G401 (cell line): ENCODE data around the gene SLC30A2. TPM values are rescaled to one million over a fixed set of nuclear protein-coding genes. Genes with fewer than 3 reads are reported as not detected.
"Not testable (repeated sequence)": the region's sequence is repeated elsewhere in the genome, so short reads cannot be mapped to it uniquely, and the experiment has no call there.

Experiments
- DNase-seq: peaks from one replicate; pipeline ENCODE4 v3.0.0-alpha.2; 2015; ENCODE audit warnings: low spot score
- in situ Hi-C: cut with HindIII; loops from 2 replicates; pipeline ENCODE4 v1.10.0; 2016; ENCODE audit warnings: low sequenced_read_pairs, mixed read lengths
- total RNA-seq: library from RNA; depleted of rRNA; stranded (reverse); fragments of >200 nt; shearing (Covaris generic); gene quantifications from 2 replicates; pipeline ENCODE4 v1.2.3, GENCODE V29; 2014; rRNA removed

The SLC30A2 gene
- total RNA-seq = 0.88 TPM in 1 of 2 replicates, not detected in the other

- DNase-seq = no peak
- in situ Hi-C loops = no loop called here
Observed at GRCh38 chr1:26045722-26046245, at the start of gene SLC30A2. SLC30A2 (minus strand) TSS chr1:26046118; CDS start chr1:26045896, 222 bp downstream.

- no peak for DNase-seq
- in situ Hi-C loops = no loop called here
Observed at GRCh38 chr1:26094677-26095383, 48.9 kb upstream of the SLC30A2 start.

GRCh38 chr1:26094076-26094669 is 48.3 kb upstream of the SLC30A2 start:
- DNase-seq = no peak
- in situ Hi-C loops = no loop called here

GRCh38 chr1:26093569-26093968 is 47.7 kb upstream of the SLC30A2 start:
- DNase-seq = not testable (repeated sequence)

GRCh38 chr1:26092422-26092821 is 46.5 kb upstream of the SLC30A2 start:
- in situ Hi-C loops = no loop called here

More at GRCh38 chr1:26093569-26093968, 47.7 kb upstream of the SLC30A2 start:
- in situ Hi-C loops = not testable (repeated sequence)

GRCh38 chr1:26090893-26091292 is 45.0 kb upstream of the SLC30A2 start:
- DNase-seq = no peak
- in situ Hi-C loops = no loop called here

More at GRCh38 chr1:26092422-26092821, 46.5 kb upstream of the SLC30A2 start:
- no peak for DNase-seq

- DNase-seq = no peak
- in situ Hi-C loops = no loop called here
Observed at GRCh38 chr1:26089125-26089524, 43.2 kb upstream of the SLC30A2 start.

- in situ Hi-C loops = no loop called here
- DNase-seq = no peak
Observed at GRCh38 chr1:26084844-26085243, 38.9 kb upstream of the SLC30A2 start.

GRCh38 chr1:26084091-26084561 is 38.2 kb upstream of the SLC30A2 start:
- no peak for DNase-seq
- in situ Hi-C loops = no loop called here

GRCh38 chr1:26083208-26083607 is 37.3 kb upstream of the SLC30A2 start:
- in situ Hi-C loops = no loop called here
- no peak for DNase-seq

- no peak for DNase-seq
- in situ Hi-C loops = no loop called here
Observed at GRCh38 chr1:26082020-26082350, 36.1 kb upstream of the SLC30A2 start.

GRCh38 chr1:26081267-26082019 is 35.5 kb upstream of the SLC30A2 start:
- in situ Hi-C loops = no loop called here
- DNase-seq = no peak

- no peak for DNase-seq
- in situ Hi-C loops = no loop called here
Observed at GRCh38 chr1:26079960-26080814, 34.3 kb upstream of the SLC30A2 start.

GRCh38 chr1:26079178-26079563 is 33.3 kb upstream of the SLC30A2 start:
- in situ Hi-C loops = no loop called here
- DNase-seq = no peak

GRCh38 chr1:26078286-26079177 is 32.6 kb upstream of the SLC30A2 start:
- in situ Hi-C loops = no loop called here
- DNase-seq = no peak

- no peak for DNase-seq
- in situ Hi-C loops = no loop called here
Observed at GRCh38 chr1:26077524-26077923, 31.6 kb upstream of the SLC30A2 start.

- in situ Hi-C loops = no loop called here
Observed at GRCh38 chr1:26075421-26076144, 29.7 kb upstream of the SLC30A2 start.

More at GRCh38 chr1:26075421-26076144, 29.7 kb upstream of the SLC30A2 start:
- DNase-seq = no peak
